GM12878 (cell line): ENCODE data around the gene IGLON5. TPM values are rescaled to one million over a fixed set of nuclear protein-coding genes. Genes with fewer than 3 reads are reported as not detected.

Experiments
- ATAC-seq: fragments of 200-7000 bp; cut with Tn5 transposase; 3 replicates; pipeline ENCODE4 v1.9.1; 2020; ENCODE audit warnings: mild to moderate bottlenecking, moderate library complexity
- BruUV-seq: library from RNA; stranded (reverse); fragments of 400-500 nt; replicated peaks from 2 replicates; lab custom pipeline; 2021; lab: Mats Ljungman, UMichigan
- CTCF ChIA-PET: fragments of 300-600 bp; sonication (Branson Sonifier 250); formaldehyde crosslinking; extraction: SDS; loops from one replicate; lab custom pipeline; 2021; ENCODE audit warnings: inconsistent platforms; lab: Yijun Ruan, JAX
- POLR2A ChIA-PET: fragments of 350-600 bp; formaldehyde crosslinking; extraction: SDS; loops from one replicate; lab custom pipeline; 2021; ENCODE audit warnings: inconsistent platforms; lab: Charles Lee
- RAD21 ChIA-PET: fragments of 300-600 bp; sonication (Branson Sonifier 250); formaldehyde crosslinking; loops from one replicate; lab custom pipeline; 2023; ENCODE audit warnings: antibody characterized with exemption; ENCODE audit not compliant: unreplicated experiment; lab: Charles Lee
- SMC1A ChIA-PET: fragments of 300-600 bp; sonication (Branson Sonifier 250); formaldehyde crosslinking; loops from one replicate; lab custom pipeline; 2023; ENCODE audit not compliant: unreplicated experiment, uncharacterized antibody; lab: Charles Lee
- DNase-seq: peaks from one replicate; pipeline ENCODE4 v3.0.0-alpha.2; 2011; ENCODE audit warnings: low read depth, low spot score
- FAIRE-seq: peaks from 3 replicates; lab custom pipeline; 2011; peaks lifted over from hg19 to GRCh38; lab: Jason Lieb, UNC
- H2AFZ ChIP-seq: 2 replicates; pipeline ENCODE4 v1.6.0; 2011; ENCODE audit warnings: low read depth, low read length, control low read depth; ENCODE audit not compliant: control insufficient read depth
- H3K27ac ChIP-seq: 2 replicates; pipeline ENCODE4 v1.5.1; 2011; ENCODE audit warnings: control low read depth; ENCODE audit not compliant: control insufficient read depth, insufficient read depth
- H3K27me3 ChIP-seq, 2 experiments: replicated peaks in 1 of 2; 2 replicates each; pipeline versions ENCODE4 v1.6.0 to v1.6.1; 2011; ENCODE audit warnings: low read length in 1 of 2; ENCODE audit not compliant: control insufficient read depth in 2 of 2, insufficient read depth in 2 of 2
- H3K36me3 ChIP-seq, 2 experiments: 2 replicates each; pipeline ENCODE4 v1.5.1; 2011; ENCODE audit warnings: low read length in 1 of 2; ENCODE audit not compliant: control insufficient read depth in 2 of 2, insufficient read depth in 2 of 2
- H3K4me1 ChIP-seq: 2 replicates; pipeline ENCODE4 v1.6.1; 2011; ENCODE audit warnings: mild to moderate bottlenecking, low read length, moderate library complexity, mixed read lengths; ENCODE audit not compliant: control insufficient read depth, insufficient read depth
- H3K4me2 ChIP-seq: 2 replicates; pipeline ENCODE4 v1.6.0; 2011; ENCODE audit warnings: control low read depth; ENCODE audit not compliant: control insufficient read depth, insufficient read depth
- H3K4me3 ChIP-seq: fragments of 200-600 bp; sonication (generic); 2 replicates; pipeline ENCODE4 v1.5.1; 2016
- H3K79me2 ChIP-seq: 2 replicates; pipeline ENCODE4 v1.6.0; 2011; ENCODE audit warnings: low read length; ENCODE audit not compliant: control insufficient read depth, insufficient read depth
- H3K9ac ChIP-seq: 2 replicates; pipeline ENCODE4 v1.8.0; 2011; ENCODE audit warnings: low read length, control low read depth, mixed read lengths; ENCODE audit not compliant: control insufficient read depth, insufficient read depth
- H3K9me3 ChIP-seq: replicated peaks from 3 replicates; pipeline ENCODE4 v1.5.1; 2011; ENCODE audit warnings: mild to moderate bottlenecking, low read length; ENCODE audit not compliant: control insufficient read depth, insufficient read depth
- H4K20me1 ChIP-seq: 2 replicates; pipeline ENCODE4 v1.6.0; 2011; ENCODE audit not compliant: control insufficient read depth, insufficient read depth
- CTCF ChIP-seq, 3 experiments: IDR thresholded peaks in 2 of 3; conservative IDR thresholded peaks in 1 of 3; 2 replicates each; pipeline ENCODE4 v1.5.1; 2011; ENCODE audit warnings: low read depth in 3 of 3, low read length in 3 of 3, mild to moderate bottlenecking in 3 of 3, control low read depth in 2 of 3, moderate library complexity in 2 of 3, inconsistent platforms in 1 of 3, mixed read lengths in 1 of 3; ENCODE audit not compliant: control insufficient read depth in 2 of 3, insufficient read depth in 1 of 3; ENCODE audit errors: extremely low read depth in 1 of 3
- MTA3 ChIP-seq: IDR thresholded peaks from 2 replicates; pipeline ENCODE4 v1.6.1; 2012; ENCODE audit warnings: low read length, inconsistent platforms, borderline replicate concordance
- RELB ChIP-seq: fragments of 450-650 bp; IDR thresholded peaks from 2 replicates; pipeline ENCODE4 v1.6.1; 2017; ENCODE audit warnings: low read depth, mild to moderate bottlenecking, moderate library complexity
- WGBS: methylation state at CpG from one replicate; pipeline ENCODE4 v1.1.6; 2016; ENCODE audit warnings: low lambda C conversion rate; ENCODE audit not compliant: insufficient replicate concordance, insufficient coverage; ENCODE audit errors: missing lambda C conversion rate; 5-methylcytosine and 5-hydroxymethylcytosine counted together
- in situ Hi-C: fragments of 300-500 bp; cut with MboI; formaldehyde crosslinking; loops from 9 replicates; pipeline ENCODE4 v1.14.3; 2018; ENCODE audit warnings: mixed read lengths
- intact Hi-C: fragments of 100-400 bp; cut with micrococcal nuclease; formaldehyde crosslinking; loops from one replicate; pipeline ENCODE4 v1.14.2; 2022; ENCODE audit not compliant: unreplicated experiment
- polyA plus RNA-seq, 11 experiments: library from polyadenylated mRNA; depleted of rRNA in 4 of 11; unstranded in 6 of 11; stranded (reverse) in 5 of 11; fragments of >200 nt; fragmentation: Nextera tagmentation in 4 of 11; fragmentation: Illumina TruSeq in 1 of 11; extraction: Ambion mirVana in 4 of 11; extraction: Trizol in 1 of 11; gene quantifications; 1 replicate in 1 of 11; 2 replicates in 10 of 11; pipeline versions ENCODE4 v1.2.1 to v1.2.3, GENCODE V29; 2011 to 2016; ENCODE audit warnings: inconsistent platforms in 2 of 11, missing spikeins in 2 of 11, low read depth in 1 of 11
- total RNA-seq, 4 experiments: library from RNA; depleted of rRNA in 3 of 4; stranded (reverse); fragments of >200 nt in 3 of 4; fragmentation: Illumina TruSeq in 1 of 4; extraction: Trizol in 1 of 4; gene quantifications; 2 replicates each; pipeline versions ENCODE4 v1.2.1 to v1.2.3, GENCODE V29; 2013 to 2021

IGLON5 gene
- total and polyA plus RNA-seq, 10 of the 15 experiments (the other 5 are each of a cell fraction or from before 2014, with no cell fraction given) = not detected

- no peaks in the 10 kb centered on the region for H3K79me2 ChIP-seq
- no peak for DNase-seq
- 64% methylated on average over 14 of the region's 14 CpGs for WGBS
- no peak overlapping the region for H3K9ac ChIP-seq
- no peaks in the 10 kb centered on the region for H3K36me3 ChIP-seq
- H3K9me3 ChIP-seq = no peaks in the 10 kb centered on the region
- no peak for TF ChIP-seq MTA3
- no peak overlapping the region for H3K4me3 ChIP-seq
- ATAC-seq = no peak
- H3K27ac ChIP-seq = no peak overlapping the region
- in situ Hi-C loops (no loop called here), intact Hi-C loops (no loop called here)
- ChIA-PET SMC1A (no interaction called here), POLR2A (no interaction called here), RAD21 (no interaction called here), CTCF (no interaction called here)
- no peaks in the 10 kb centered on the region for H4K20me1 ChIP-seq
- no peak overlapping the region for H3K4me2 ChIP-seq
- peaks cover 0 to 5% of the 10 kb centered on the region in 2 experiments; a peak in 1 of 4 replicates for H3K27me3 ChIP-seq
- no TSS peak for BruUV-seq
- H2AFZ ChIP-seq = no peak overlapping the region
- no peaks in the 10 kb centered on the region for H3K4me1 ChIP-seq
- no peak for FAIRE-seq
Measured at GRCh38 chr19:51320280-51320657, 8.8 kb downstream of the IGLON5 start.

- no peak overlapping the region for H3K4me2 ChIP-seq
- H4K20me1 ChIP-seq = no peaks in the 10 kb centered on the region
- no peak for TF ChIP-seq RELB
- TF ChIP-seq CTCF (IDR thresholded peaks at IDR 0.05 in 2 of 3, conservative IDR thresholded peaks at IDR 0.05 in 1 of 3; ENCODE audit: control insufficient read depth in 2 of 3, extremely low read depth in 1 of 3, insufficient read depth in 1 of 3, low read depth in 3 of 3, low read length in 3 of 3) = no peak
- WGBS = 35% methylated on average over 14 of the region's 14 CpGs
- ATAC-seq = no peak
- H3K9me3 ChIP-seq = no peaks in the 10 kb centered on the region
- H3K4me3 ChIP-seq = no peak overlapping the region
- CTCF ChIA-PET = no interaction called here
- no peak overlapping the region for H3K9ac ChIP-seq
- no peaks in the 10 kb centered on the region for H3K36me3 ChIP-seq
- H3K27me3 ChIP-seq = peaks cover 0 to 5% of the 10 kb centered on the region in 2 experiments; a peak in 1 of 4 replicates
- POLR2A ChIA-PET = no interaction called here
- no peak overlapping the region for H3K27ac ChIP-seq
- RAD21 ChIA-PET = no interaction called here
- no TSS peak for BruUV-seq
- H3K4me1 ChIP-seq = no peaks in the 10 kb centered on the region
- no peak for FAIRE-seq
- H2AFZ ChIP-seq = no peak overlapping the region
- DNase-seq = no peak
- H3K79me2 ChIP-seq = no peaks in the 10 kb centered on the region
- SMC1A ChIA-PET = no interaction called here
- in situ Hi-C loops (no loop called here), intact Hi-C loops (no loop called here)
Measured at GRCh38 chr19:51321799-51322198, 10.4 kb downstream of the IGLON5 start.
